GM12878 (cell line): ENCODE data around the gene POMT1. TPM values are rescaled to one million over a fixed set of nuclear protein-coding genes. Genes with fewer than 3 reads are reported as not detected.

Source experiments
- BACH1 ChIP-seq: fragments of 450-650 bp; IDR thresholded peaks from 2 replicates; pipeline ENCODE4 v1.6.1; 2017; ENCODE audit warnings: mild to moderate bottlenecking, borderline replicate concordance
- CHD2 ChIP-seq: IDR thresholded peaks from 2 replicates; pipeline ENCODE4 v1.6.1; 2011; ENCODE audit warnings: low read depth, low read length, improper control_type of control experiment, borderline replicate concordance
- EED ChIP-seq: sonication (generic); IDR thresholded peaks from 2 replicates; pipeline ENCODE4 v1.6.1; 2016; ENCODE audit warnings: antibody characterized with exemption, low read depth
- KAT2A ChIP-seq: conservative IDR thresholded peaks from 2 replicates; pipeline ENCODE4 v1.6.1; 2011; ENCODE audit warnings: low read depth, low read length; ENCODE audit not compliant: control insufficient read depth
- MLLT1 ChIP-seq: fragments of 450-650 bp; IDR thresholded peaks from 2 replicates; pipeline ENCODE4 v1.6.1; 2016; ENCODE audit warnings: mild to moderate bottlenecking
- PAX5 ChIP-seq: IDR thresholded peaks from 2 replicates; pipeline ENCODE4 v1.6.1; 2011; ENCODE audit warnings: low read depth, low read length, borderline replicate concordance
- RAD51 ChIP-seq: fragments of 450-650 bp; IDR thresholded peaks from 2 replicates; pipeline ENCODE4 v1.6.1; 2016; ENCODE audit warnings: moderate library complexity, mild to moderate bottlenecking, inconsistent platforms
- RCOR1 ChIP-seq: conservative IDR thresholded peaks from 2 replicates; pipeline ENCODE4 v1.6.1; 2012; ENCODE audit warnings: low read depth, low read length, improper control_type of control experiment
- RELA ChIP-seq: fragments of 450-650 bp; IDR thresholded peaks from 2 replicates; pipeline ENCODE4 v1.8.0; 2014; ENCODE audit warnings: borderline replicate concordance; ENCODE audit not compliant: partially characterized antibody
- SKIL ChIP-seq: fragments of 450-650 bp; IDR thresholded peaks from 2 replicates; pipeline ENCODE4 v1.6.1; 2017; ENCODE audit warnings: mild to moderate bottlenecking, low read depth, inconsistent platforms; ENCODE audit not compliant: poor library complexity, severe bottlenecking
- SP1 ChIP-seq: IDR thresholded peaks from one replicate; pipeline ENCODE4 v1.6.1; 2011; ENCODE audit warnings: low read depth, low read length
- SREBF1 ChIP-seq: IDR thresholded peaks from 2 replicates; pipeline ENCODE4 v1.6.1; 2012; ENCODE audit warnings: mild to moderate bottlenecking, low read length
- STAT1 ChIP-seq: fragments of 450-650 bp; conservative IDR thresholded peaks from 2 replicates; pipeline ENCODE4 v1.6.1; 2014; ENCODE audit warnings: antibody characterized with exemption, mild to moderate bottlenecking
- TARDBP ChIP-seq: IDR thresholded peaks from 2 replicates; pipeline ENCODE4 v1.6.1; 2016; ENCODE audit warnings: borderline replicate concordance
- YBX1 ChIP-seq: fragments of 450-650 bp; IDR thresholded peaks from 2 replicates; pipeline ENCODE4 v1.6.1; 2016; ENCODE audit warnings: antibody characterized with exemption
- ZBTB40 ChIP-seq: fragments of 450-650 bp; IDR thresholded peaks from 2 replicates; pipeline ENCODE4 v1.6.1; 2016; ENCODE audit warnings: mild to moderate bottlenecking, moderate library complexity, borderline replicate concordance
- ZNF687 ChIP-seq: fragments of 450-650 bp; IDR thresholded peaks from 2 replicates; pipeline ENCODE4 v1.6.1; 2017; ENCODE audit warnings: mild to moderate bottlenecking, moderate library complexity
- polyA plus RNA-seq, 11 experiments: library from polyadenylated mRNA; depleted of rRNA in 4 of 11; unstranded in 6 of 11; stranded (reverse) in 5 of 11; fragments of >200 nt; fragmentation: Nextera tagmentation in 4 of 11; fragmentation: Illumina TruSeq in 1 of 11; extraction: Ambion mirVana in 4 of 11; extraction: Trizol in 1 of 11; gene quantifications; 1 replicate in 1 of 11; 2 replicates in 10 of 11; pipeline versions ENCODE4 v1.2.1 to v1.2.3, GENCODE V29; 2011 to 2016; ENCODE audit warnings: inconsistent platforms in 2 of 11, missing spikeins in 2 of 11, low read depth in 1 of 11
- total RNA-seq, 4 experiments: library from RNA; depleted of rRNA in 3 of 4; stranded (reverse); fragments of >200 nt in 3 of 4; fragmentation: Illumina TruSeq in 1 of 4; extraction: Trizol in 1 of 4; gene quantifications; 2 replicates each; pipeline versions ENCODE4 v1.2.1 to v1.2.3, GENCODE V29; 2013 to 2021

Gene POMT1
- total and polyA plus RNA-seq, 10 of the 15 experiments (the other 5 are each of a cell fraction or from before 2014, with no cell fraction given) = 1.2 to 19.2 (median 12.6) TPM

GRCh38 chr9:131530920-131531832 lies 28.5 kb downstream of the POMT1 start, which contains the start of gene UCK1 (continued):
- peak; percentile 56; the same call in 1 of the 2 replicates for TF ChIP-seq ZBTB40
- TF ChIP-seq KAT2A = no peak
- no peak for TF ChIP-seq RELA
- no peak for TF ChIP-seq TARDBP
- no peak for TF ChIP-seq ZNF687
- no peak for TF ChIP-seq MLLT1
- TF ChIP-seq RCOR1 = no peak
- no peak for TF ChIP-seq SP1
- TF ChIP-seq YBX1 = no peak
- TF ChIP-seq SREBF1 = peak; percentile 79
- no peak for TF ChIP-seq STAT1
- peak; percentile 51; the same call in 1 of the 2 replicates for TF ChIP-seq CHD2
- TF ChIP-seq SKIL = no peak
- no peak for TF ChIP-seq RAD51
- 0 out of 2 replicates have a peak, but pooled peaks have one; percentile 52 for TF ChIP-seq BACH1
- no peak for TF ChIP-seq EED
- no peak for TF ChIP-seq PAX5
